Liver (tissue), 10 donors: ENCODE data around the gene SGO1. TPM values are rescaled to one million over a fixed set of nuclear protein-coding genes. Genes with fewer than 3 reads are reported as not detected.

Experiments
- DNase-seq: peaks from one replicate; pipeline ENCODE4 v3.0.0-alpha.2; 2017; ENCODE audit warnings: low spot score
- H3K27ac ChIP-seq, 2 donors: one replicate each; pipeline ENCODE4 v1.7.0; 2013; ENCODE audit warnings: inconsistent platforms in 2 of 2, low read length in 2 of 2, control low read depth in 1 of 2, low read depth in 1 of 2, mild to moderate bottlenecking in 1 of 2
- H3K27me3 ChIP-seq, 4 donors: one replicate each; pipeline versions ENCODE4 v1.6.1 to v1.7.0; 2013; ENCODE audit warnings: low read length in 3 of 4, inconsistent platforms in 1 of 4, mild to moderate bottlenecking in 1 of 4, moderate library complexity in 1 of 4; ENCODE audit not compliant: control insufficient read depth in 4 of 4, insufficient read depth in 4 of 4
- H3K36me3 ChIP-seq, 4 donors: one replicate each; pipeline versions ENCODE4 v1.6.1 to v1.7.0; 2013; ENCODE audit warnings: low read length in 3 of 4, mild to moderate bottlenecking in 3 of 4, low read depth in 1 of 4, moderate library complexity in 1 of 4; ENCODE audit not compliant: control insufficient read depth in 4 of 4, insufficient read depth in 3 of 4
- H3K4me1 ChIP-seq, 4 donors: one replicate each; pipeline versions ENCODE4 v1.6.1 to v1.7.0; 2013; ENCODE audit warnings: low read length in 3 of 4, mild to moderate bottlenecking in 3 of 4, moderate library complexity in 1 of 4; ENCODE audit not compliant: control insufficient read depth in 4 of 4, insufficient read depth in 4 of 4
- H3K4me3 ChIP-seq, 3 donors: one replicate each; pipeline versions ENCODE4 v1.6.1 to v1.7.0; 2013; ENCODE audit warnings: low read length in 3 of 3, control low read depth in 1 of 3, low read depth in 1 of 3, mild to moderate bottlenecking in 1 of 3
- H3K9ac ChIP-seq, 2 donors: one replicate each; pipeline ENCODE4 v1.7.0; 2013; ENCODE audit warnings: low read length in 2 of 2, mild to moderate bottlenecking in 2 of 2, moderate library complexity in 2 of 2, control low read depth in 1 of 2, low read depth in 1 of 2
- H3K9me3 ChIP-seq, 4 donors: one replicate each; pipeline versions ENCODE4 v1.6.1 to v1.7.0; 2013; ENCODE audit warnings: low read length in 3 of 4; ENCODE audit not compliant: control insufficient read depth in 4 of 4
- ATF3 ChIP-seq: IDR thresholded peaks from 2 replicates; pipeline ENCODE4 v1.6.1; 2016; ENCODE audit warnings: antibody characterized with exemption
- CTCF ChIP-seq: fragments of 150-350 bp; IDR thresholded peaks from 2 replicates; pipeline ENCODE4 v1.5.1; 2017; ENCODE audit warnings: improper control_type of control experiment, low read depth, low read length; ENCODE audit not compliant: missing input control
- EGR1 ChIP-seq, 2 donors: IDR thresholded peaks; 2 replicates each; pipeline ENCODE4 v1.6.1; 2016 to 2018; ENCODE audit warnings: antibody characterized with exemption in 2 of 2, low read depth in 2 of 2
- FOXA1 ChIP-seq: IDR thresholded peaks from 2 replicates; pipeline ENCODE4 v1.6.1; 2016; ENCODE audit warnings: antibody characterized with exemption
- FOXA2 ChIP-seq: IDR thresholded peaks from 2 replicates; pipeline ENCODE4 v1.6.1; 2016; ENCODE audit warnings: antibody characterized with exemption
- GABPA ChIP-seq, 2 donors: IDR thresholded peaks in 1 of 2; conservative IDR thresholded peaks in 1 of 2; 2 replicates each; pipeline ENCODE4 v1.6.1; 2016; ENCODE audit warnings: antibody characterized with exemption in 2 of 2, mild to moderate bottlenecking in 1 of 2, moderate library complexity in 1 of 2
- HNF4A ChIP-seq, 2 donors: conservative IDR thresholded peaks; 2 replicates each; pipeline ENCODE4 v1.6.1; 2016; ENCODE audit warnings: antibody characterized with exemption in 2 of 2, mild to moderate bottlenecking in 2 of 2
- HNF4G ChIP-seq: IDR thresholded peaks from 2 replicates; pipeline ENCODE4 v1.6.1; 2016; ENCODE audit warnings: antibody characterized with exemption
- JUND ChIP-seq, 2 donors: IDR thresholded peaks; 2 replicates each; pipeline ENCODE4 v1.6.1; 2016; ENCODE audit warnings: antibody characterized with exemption in 2 of 2
- MAX ChIP-seq: IDR thresholded peaks from 2 replicates; pipeline ENCODE4 v1.6.1; 2016; ENCODE audit warnings: antibody characterized with exemption
- NR2F2 ChIP-seq: IDR thresholded peaks from 2 replicates; pipeline ENCODE4 v1.6.1; 2016; ENCODE audit warnings: antibody characterized with exemption
- RAD21 ChIP-seq, 2 donors: IDR thresholded peaks; 2 replicates each; pipeline ENCODE4 v1.6.1; 2016; ENCODE audit warnings: antibody characterized with exemption in 2 of 2, mild to moderate bottlenecking in 2 of 2
- REST ChIP-seq: IDR thresholded peaks from 2 replicates; pipeline ENCODE4 v1.6.1; 2016; ENCODE audit warnings: antibody characterized with exemption, mild to moderate bottlenecking
- RXRA ChIP-seq, 2 donors: IDR thresholded peaks; 2 replicates each; pipeline ENCODE4 v1.6.1; 2017 to 2018; ENCODE audit warnings: antibody characterized with exemption in 2 of 2, mild to moderate bottlenecking in 1 of 2
- SP1 ChIP-seq: IDR thresholded peaks from 2 replicates; pipeline ENCODE4 v1.6.1; 2018; ENCODE audit warnings: antibody characterized with exemption, mild to moderate bottlenecking
- TAF1 ChIP-seq: conservative IDR thresholded peaks from 2 replicates; pipeline ENCODE4 v1.6.1; 2016; ENCODE audit warnings: antibody characterized with exemption, mild to moderate bottlenecking
- YY1 ChIP-seq: IDR thresholded peaks from 2 replicates; pipeline ENCODE4 v1.6.1; 2016; ENCODE audit warnings: antibody characterized with exemption, mild to moderate bottlenecking
- ZBTB33 ChIP-seq: IDR thresholded peaks from 2 replicates; pipeline ENCODE4 v1.6.1; 2016; ENCODE audit warnings: antibody characterized with exemption
- WGBS: extraction: QIAGEN DNeasy Blood & Tissue Kit; methylation state at CpG from one replicate; pipeline ENCODE4 v1.1.7; 2013; 5-methylcytosine and 5-hydroxymethylcytosine counted together
- polyA plus RNA-seq, 2 donors: library from polyadenylated mRNA; stranded (reverse) in 1 of 2; unstranded in 1 of 2; fragments of 200-250 nt in 1 of 2; fragments of >200 nt in 1 of 2; fragmentation: Nextera tagmentation in 1 of 2; extraction: Ambion mirVana in 1 of 2; gene quantifications; one replicate each; pipeline versions ENCODE4 v1.2.1 to v1.2.3, GENCODE V29; 2013 to 2015
- small RNA-seq: library from RNA; depleted of rRNA; stranded (forward); fragments of <200 nt; gene quantifications from one replicate; pipeline ENCODE3, GENCODE V24; 2014
- total RNA-seq, 2 donors: library from RNA; depleted of rRNA; stranded (reverse); fragments of >200 nt; gene quantifications; one replicate each; pipeline ENCODE4 v1.2.3, GENCODE V29; 2014
- donor health status: healthy.
- donor health status: healthy.
- donor health status: healthy.
- donor health status: healthy.
- donor health status: healthy.

Gene SGO1
- total and polyA plus RNA-seq, 4 donors, result 0.42 to 9.6 (median 0.71) TPM

- WGBS, result 89% methylated on average over 3 of the region's 3 CpGs
- no peak overlapping the region for H3K4me3 ChIP-seq
- H3K4me1 ChIP-seq, result no peaks in the 10 kb centered on the region
- H3K9ac ChIP-seq, result no peak overlapping the region
- H3K36me3 ChIP-seq, result peaks cover 3 to 31% (median 23%) of the 10 kb centered on the region in 4 donors
- no peaks in the 10 kb centered on the region for H3K27me3 ChIP-seq
- no peak for DNase-seq
- no peak overlapping the region for H3K27ac ChIP-seq
- H3K9me3 ChIP-seq, result no peaks in the 10 kb centered on the region
- TF ChIP-seq NR2F2, result no peak
- TF ChIP-seq FOXA2, result no peak
- no peak for TF ChIP-seq JUND (IDR thresholded peaks at IDR 0.05)
- TF ChIP-seq ZBTB33, result no peak
- no peak for TF ChIP-seq MAX
- TF ChIP-seq REST, result no peak
- no peak for TF ChIP-seq HNF4A (conservative IDR thresholded peaks at IDR 0.05)
- no peak for TF ChIP-seq TAF1
- TF ChIP-seq ATF3, result no peak
- no peak for TF ChIP-seq CTCF
- no peak for TF ChIP-seq SP1
- no peak for TF ChIP-seq RAD21 (IDR thresholded peaks at IDR 0.05)
- no peak for TF ChIP-seq YY1
- TF ChIP-seq HNF4G, result no peak
- no peak for TF ChIP-seq EGR1 (IDR thresholded peaks at IDR 0.05; ENCODE audit: low read depth in 2 of 2)
- TF ChIP-seq RXRA (IDR thresholded peaks at IDR 0.05), result no peak
- no peak for TF ChIP-seq GABPA (IDR thresholded peaks at IDR 0.05 in 1 of 2, conservative IDR thresholded peaks at IDR 0.05 in 1 of 2)
- no peak for TF ChIP-seq FOXA1
Observed at GRCh38 chr3:20121088-20121487, 64.9 kb downstream of the SGO1 start.

Small RNAs within 50 kb of the gene (small RNA-seq; reads per million reads assigned to genes)
- not detected for gene MIR3135A

Other genes starting within 250 kb of the SGO1 start
- 10 to 100 TPM; 31.7 to 37.9 TPM for gene RAB5A, start 239.1 kb downstream of the SGO1 start, total RNA-seq
- 10 to 100 TPM; 15.2 to 20.0 TPM for gene RAB5A, start 239.1 kb downstream of the SGO1 start, polyA plus RNA-seq
- not detected for gene PP2D1, start 173.9 kb downstream of the SGO1 start, total RNA-seq
- under 1 TPM in 1 of 2 donors, not detected in 1; 0.31 TPM for gene PP2D1, start 173.9 kb downstream of the SGO1 start, polyA plus RNA-seq
- gene KAT2B, start 145.8 kb downstream of the SGO1 start, total RNA-seq, result 10 to 100 TPM; 20.6 to 58.5 TPM
- gene KAT2B, start 145.8 kb downstream of the SGO1 start, polyA plus RNA-seq, result 10 to 100 TPM in 1 of 2 donors, 1 to 10 TPM in 1; 7.5 to 12.0 TPM